ENCODE data around the gene ACTMAP.

- TF ChIP-seq CTCF (IDR thresholded peaks at IDR 0.05) (no peak), EZH2 (IDR thresholded peaks at IDR 0.05) (no peak), EZH2phosphoT487 (IDR thresholded peaks at IDR 0.05) (no peak)
Observed at GRCh38 chr19:40781140-40781539, 30.9 kb upstream of the ACTMAP start.
